B cell (primary cell): ENCODE measurements around the gene VPS25. TPM values are rescaled to one million over a fixed set of nuclear protein-coding genes. Genes with fewer than 3 reads are reported as not detected.

Experiments
- ATAC-seq: fragments of 200-7000 bp; cut with Tn5 transposase; one replicate; pipeline ENCODE4 v1.10.0; 2021; ENCODE audit warnings: low read depth, mild to moderate bottlenecking, moderate number of reproducible peaks, moderate library complexity
- CTCF ChIA-PET: fragments of 350-600 bp; sonication (Branson Sonifier 250); formaldehyde crosslinking; loops from one replicate; lab custom pipeline; 2021; ENCODE audit warnings: antibody characterized with exemption, inconsistent platforms; lab: Charles Lee
- POLR2A ChIA-PET: fragments of 350-600 bp; sonication (Branson Sonifier 250); formaldehyde crosslinking; loops from one replicate; lab custom pipeline; 2021; ENCODE audit warnings: antibody characterized with exemption; lab: Charles Lee
- DNase-seq: peaks from one replicate; pipeline ENCODE4 v3.0.0; 2013
- H2AFZ ChIP-seq: 2 replicates; pipeline ENCODE4 v1.6.1; 2012; ENCODE audit warnings: mild to moderate bottlenecking, low read depth, low read length; ENCODE audit not compliant: insufficient read depth, poor library complexity, severe bottlenecking
- H3K27ac ChIP-seq, 2 donors: 1 replicate in 1 of 2; 2 replicates in 1 of 2; pipeline ENCODE4 v1.5.1; 2012 to 2013; ENCODE audit warnings: low read length in 2 of 2, mild to moderate bottlenecking in 2 of 2, moderate library complexity in 1 of 2
- H3K27me3 ChIP-seq, 4 experiments: fragments of 200-600 bp in 1 of 4; sonication (generic) in 1 of 4; replicated peaks in 1 of 4; 1 replicate in 2 of 4; 2 replicates in 2 of 4; pipeline versions ENCODE4 v1.6.1 to v1.7.0; 2013 to 2016; ENCODE audit warnings: low read length in 3 of 4, mild to moderate bottlenecking in 2 of 4, mixed read lengths in 1 of 4, moderate library complexity in 1 of 4; ENCODE audit not compliant: insufficient read depth in 4 of 4, control insufficient read depth in 3 of 4; ENCODE audit errors: control extremely low read depth in 1 of 4
- H3K36me3 ChIP-seq, 2 experiments: replicated peaks in 1 of 2; 1 replicate in 1 of 2; 2 replicates in 1 of 2; pipeline versions ENCODE4 v1.6.1 to v1.7.1; 2013; ENCODE audit warnings: low read length in 1 of 2; ENCODE audit not compliant: insufficient read depth in 2 of 2, control insufficient read depth in 1 of 2; ENCODE audit errors: control extremely low read depth in 1 of 2, extremely low read depth in 1 of 2
- H3K4me1 ChIP-seq, 2 donors: fragments of 200-600 bp in 1 of 2; sonication (generic) in 1 of 2; 1 replicate in 1 of 2; 2 replicates in 1 of 2; pipeline versions ENCODE4 v1.5.1 to v1.6.1; 2013 to 2017; ENCODE audit warnings: low read length in 2 of 2; ENCODE audit not compliant: control insufficient read depth in 2 of 2, insufficient read depth in 2 of 2
- H3K4me2 ChIP-seq: replicated peaks from 2 replicates; pipeline ENCODE3; 2012; ENCODE audit warnings: mild to moderate bottlenecking, low read depth, low read length; ENCODE audit not compliant: poor library complexity, severe bottlenecking
- H3K4me3 ChIP-seq, 5 experiments: fragments of 200-600 bp in 1 of 5; sonication (generic) in 1 of 5; 1 replicate in 3 of 5; 2 replicates in 2 of 5; pipeline versions ENCODE4 v1.5.1 to v1.7.0; 2011 to 2016; ENCODE audit warnings: low read length in 4 of 5, mild to moderate bottlenecking in 4 of 5, low read depth in 2 of 5, control low read depth in 1 of 5, moderate library complexity in 1 of 5; ENCODE audit not compliant: insufficient read depth in 1 of 5; ENCODE audit errors: control extremely low read depth in 1 of 5, extremely low read depth in 1 of 5
- H3K79me2 ChIP-seq: fragments of 200-600 bp; sonication (generic); one replicate; pipeline ENCODE4 v1.6.0; 2016; ENCODE audit warnings: low read length; ENCODE audit not compliant: control insufficient read depth, insufficient read depth
- H3K9ac ChIP-seq: fragments of 200-600 bp; sonication (generic); 2 replicates; pipeline ENCODE4 v1.6.1; 2017; ENCODE audit warnings: mild to moderate bottlenecking, low read length, moderate library complexity
- H3K9me3 ChIP-seq, 3 donors: one replicate each; pipeline versions ENCODE4 v1.6.1 to v1.7.1; 2013; ENCODE audit warnings: low read length in 2 of 3; ENCODE audit not compliant: control insufficient read depth in 2 of 3, insufficient read depth in 1 of 3; ENCODE audit errors: control extremely low read depth in 1 of 3
- H4K20me1 ChIP-seq: 2 replicates; pipeline ENCODE4 v1.6.0; 2012; ENCODE audit warnings: mild to moderate bottlenecking, low read length; ENCODE audit not compliant: insufficient read depth, control insufficient read depth, poor library complexity, severe bottlenecking
- H3K27ac Mint-ChIP-seq: one replicate; pipeline ENCODE4 v1.8.0; 2021; ENCODE audit warnings: mixed read lengths
- H3K27me3 Mint-ChIP-seq: one replicate; pipeline ENCODE4 v1.8.0; 2021; ENCODE audit warnings: mixed read lengths
- H3K4me1 Mint-ChIP-seq: one replicate; pipeline ENCODE4 v1.8.0; 2021; ENCODE audit warnings: mixed read lengths
- H3K4me3 Mint-ChIP-seq: one replicate; pipeline ENCODE4 v1.8.0; 2021; ENCODE audit warnings: mixed read lengths
- H3K9me3 Mint-ChIP-seq: one replicate; pipeline ENCODE4 v1.8.0; 2022; ENCODE audit warnings: mixed read lengths; ENCODE audit not compliant: insufficient read depth
- EZH2 ChIP-seq: IDR thresholded peaks from 2 replicates; pipeline ENCODE4 v1.6.1; 2012; ENCODE audit warnings: borderline replicate concordance, low read depth, mild to moderate bottlenecking, moderate library complexity, low read length; ENCODE audit not compliant: insufficient read depth, poor library complexity, severe bottlenecking
- WGBS: methylation state at CpG from one replicate; pipeline ENCODE4 v1.1.5; 2013; ENCODE audit warnings: missing lambda C conversion rate; ENCODE audit not compliant: insufficient coverage; 5-methylcytosine and 5-hydroxymethylcytosine counted together
- intact Hi-C: fragments of 100-400 bp; cut with micrococcal nuclease; formaldehyde crosslinking; loops from one replicate; pipeline ENCODE4 v1.10.0; 2022
- polyA plus RNA-seq: library from polyadenylated mRNA; depleted of rRNA; stranded (reverse); fragments of >200 nt; gene quantifications from 2 replicates; pipeline ENCODE4 v1.2.3, GENCODE V29; 2012
- total RNA-seq, 2 donors: library from RNA; stranded (reverse); fragments of 120-200 nt in 1 of 2; gene quantifications; 1 replicate in 1 of 2; 2 replicates in 1 of 2; pipeline versions ENCODE4 v1.2.3 to v1.2.4, GENCODE V29; 2013 to 2022
- TF ChIP-seq, protein P1 (sequence below): fragments of 200-600 bp; IDR thresholded peaks from one replicate; pipeline ENCODE4 v1.8.0; 2022; ENCODE audit warnings: antibody characterized with exemption, mild to moderate bottlenecking

VPS25 gene
- total and polyA plus RNA-seq, 2 donors (not counting 1 experiment from before 2014, with no cell fraction given), result 38.7 to 40.5 TPM

DNA sequence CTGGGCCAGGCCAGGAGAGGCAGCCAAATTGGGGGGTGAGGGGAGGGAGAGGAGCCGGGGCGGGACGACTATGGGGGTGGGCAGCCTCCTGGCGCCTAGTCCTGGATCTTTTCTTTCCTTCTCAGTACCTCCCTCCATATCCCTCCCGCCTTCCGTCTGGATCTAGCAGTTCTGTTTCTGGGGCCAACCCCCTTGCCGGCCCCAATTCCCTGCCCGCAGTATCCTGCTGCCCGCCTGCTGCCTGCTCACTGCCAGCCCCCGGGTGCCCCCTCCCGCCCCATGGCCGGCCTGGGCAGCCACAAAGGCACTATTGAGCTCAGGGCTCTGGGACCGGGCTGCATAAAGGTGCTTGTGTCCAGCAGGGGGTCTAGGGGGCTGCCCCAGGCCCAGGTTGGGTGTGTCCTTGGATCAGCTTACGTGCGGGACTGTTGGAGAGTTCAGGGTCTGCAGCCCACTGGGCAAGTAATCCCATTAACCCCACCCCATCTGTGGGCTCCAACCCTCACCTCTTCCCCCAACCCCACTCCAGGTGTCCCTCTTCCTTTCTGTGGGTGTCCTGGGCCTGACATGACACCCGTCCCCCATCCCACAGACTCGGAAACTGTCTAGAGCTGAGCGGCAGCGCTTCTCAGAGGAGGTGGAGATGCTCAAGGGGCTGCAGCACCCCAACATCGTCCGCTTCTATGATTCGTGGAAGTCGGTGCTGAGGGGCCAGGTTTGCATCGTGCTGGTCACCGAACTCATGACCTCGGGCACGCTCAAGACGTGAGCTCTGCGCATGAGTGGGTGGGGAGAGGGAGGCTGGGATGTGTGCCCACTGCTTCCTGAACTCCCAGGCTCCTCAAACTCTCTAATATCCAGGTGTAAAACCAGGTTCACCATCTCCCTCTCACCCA, 9.2 kb downstream of the VPS25 start:
- no peak overlapping the region for H3K9ac ChIP-seq
- TF ChIP-seq EZH2, result no peak
- TF ChIP-seq, protein P1, sequence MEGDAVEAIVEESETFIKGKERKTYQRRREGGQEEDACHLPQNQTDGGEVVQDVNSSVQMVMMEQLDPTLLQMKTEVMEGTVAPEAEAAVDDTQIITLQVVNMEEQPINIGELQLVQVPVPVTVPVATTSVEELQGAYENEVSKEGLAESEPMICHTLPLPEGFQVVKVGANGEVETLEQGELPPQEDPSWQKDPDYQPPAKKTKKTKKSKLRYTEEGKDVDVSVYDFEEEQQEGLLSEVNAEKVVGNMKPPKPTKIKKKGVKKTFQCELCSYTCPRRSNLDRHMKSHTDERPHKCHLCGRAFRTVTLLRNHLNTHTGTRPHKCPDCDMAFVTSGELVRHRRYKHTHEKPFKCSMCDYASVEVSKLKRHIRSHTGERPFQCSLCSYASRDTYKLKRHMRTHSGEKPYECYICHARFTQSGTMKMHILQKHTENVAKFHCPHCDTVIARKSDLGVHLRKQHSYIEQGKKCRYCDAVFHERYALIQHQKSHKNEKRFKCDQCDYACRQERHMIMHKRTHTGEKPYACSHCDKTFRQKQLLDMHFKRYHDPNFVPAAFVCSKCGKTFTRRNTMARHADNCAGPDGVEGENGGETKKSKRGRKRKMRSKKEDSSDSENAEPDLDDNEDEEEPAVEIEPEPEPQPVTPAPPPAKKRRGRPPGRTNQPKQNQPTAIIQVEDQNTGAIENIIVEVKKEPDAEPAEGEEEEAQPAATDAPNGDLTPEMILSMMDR, result no peak
- DNase-seq (no peak), ATAC-seq (no peak)
- H3K79me2 ChIP-seq, result no peaks in the 10 kb centered on the region
- H3K27ac ChIP-seq, result no peak overlapping the region
- peaks cover 2 to 24% of the 10 kb centered on the region in 2 experiments for H3K36me3 ChIP-seq
- no peak overlapping the region for H3K4me3 Mint-ChIP-seq
- no peak overlapping the region for H3K27ac Mint-ChIP-seq
- H3K4me3 ChIP-seq, result no peak overlapping the region
- no peaks in the 10 kb centered on the region for H3K9me3 Mint-ChIP-seq
- H3K4me2 ChIP-seq, result no peak overlapping the region
- H3K9me3 ChIP-seq, result peaks cover 0 to 24% (median 0%) of the 10 kb centered on the region in 3 donors
- H3K27me3 Mint-ChIP-seq, result peaks cover 61% of the 10 kb centered on the region
- peaks cover 0 to 70% (median 39%) of the 10 kb centered on the region in 4 experiments for H3K27me3 ChIP-seq
- no peaks in the 10 kb centered on the region for H4K20me1 ChIP-seq
- peaks cover 39% of the 10 kb centered on the region for H3K4me1 Mint-ChIP-seq
- 13% methylated on average over 16 of the region's 29 CpGs for WGBS
- no peak overlapping the region for H2AFZ ChIP-seq
- H3K4me1 ChIP-seq, result peaks cover 26 to 33% of the 10 kb centered on the region in 2 donors
- CTCF ChIA-PET, result interaction anchor here (0.6 kb wide), 1 partner anchor 24 kb away, joined by 4 read pairs; no protein-coding TSS in a partner anchor
- intact Hi-C loops, result no loop called here
- POLR2A ChIA-PET, result no interaction called here
